Measurements from ENCODE around the gene NBPF3.
"Not testable (repeated sequence)": the region's sequence is repeated elsewhere in the genome, so short reads cannot be mapped to it uniquely, and the experiment has no call there.

The NBPF3 gene

GRCh38 chr1:21438646-21439312, 1.2 kb upstream of the NBPF3 start:
- DNase-seq = not testable (repeated sequence)

- DNase-seq = no peak
Observed at GRCh38 chr1:21439345-21439720, 604 bp upstream of the NBPF3 start.

- not testable (repeated sequence) for DNase-seq
Observed at GRCh38 chr1:21440630-21441125, 741 bp downstream of the NBPF3 start.

DNA sequence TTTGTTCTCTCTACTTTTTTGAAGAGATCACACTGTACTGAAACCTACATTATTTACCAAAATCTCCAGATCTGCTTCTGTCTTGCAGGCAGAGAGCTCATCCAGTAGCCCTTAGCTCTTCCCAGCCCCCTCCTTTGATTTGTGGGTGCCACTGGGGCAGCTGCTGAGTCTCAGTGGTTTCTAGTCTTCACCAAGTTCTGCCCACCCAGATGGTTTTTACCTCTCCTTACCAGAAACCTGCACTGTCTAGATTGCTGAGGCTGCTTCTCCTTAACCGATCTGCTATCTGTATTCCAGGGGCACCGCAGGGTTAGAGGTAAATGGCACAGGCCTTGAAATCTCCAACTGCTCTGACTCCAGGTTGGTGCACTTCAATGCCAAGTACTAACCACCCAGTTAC, 6.7 kb downstream of the NBPF3 start:
- not testable (repeated sequence) for DNase-seq

- DNase-seq = no peak
Observed at GRCh38 chr1:21447311-21447710, 7.4 kb downstream of the NBPF3 start.

GRCh38 chr1:21449906-21450305, 10.0 kb downstream of the NBPF3 start:
- no peak for DNase-seq

DNA sequence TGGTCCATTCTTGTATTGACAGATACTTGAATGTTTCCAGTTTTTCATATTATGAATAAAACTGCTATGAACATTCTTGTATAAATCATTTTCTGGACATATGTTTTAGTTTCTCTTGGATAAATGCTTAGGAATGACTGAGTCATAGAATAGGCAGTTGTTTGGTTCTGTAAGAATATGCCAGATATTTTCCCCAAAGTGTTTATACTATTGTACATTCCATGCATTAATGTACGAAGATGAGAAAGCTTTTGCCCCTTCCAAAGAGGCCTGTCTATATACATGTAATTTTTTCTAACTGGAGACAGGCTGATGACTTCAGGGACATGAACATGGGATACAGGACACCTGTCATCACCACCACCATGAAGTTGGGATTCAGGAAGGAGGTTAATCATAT, 11.3 kb downstream of the NBPF3 start:
- no peak for DNase-seq

GRCh38 chr1:21451981-21452411, 12.1 kb downstream of the NBPF3 start:
- DNase-seq = no peak

- DNase-seq = peak in 1 of 2 donors; percentile 76
Observed at GRCh38 chr1:21453964-21454614, 14.2 kb downstream of the NBPF3 start.

- DNase-seq = not testable (repeated sequence)
Observed at GRCh38 chr1:21454904-21455303, 15.0 kb downstream of the NBPF3 start.

DNA sequence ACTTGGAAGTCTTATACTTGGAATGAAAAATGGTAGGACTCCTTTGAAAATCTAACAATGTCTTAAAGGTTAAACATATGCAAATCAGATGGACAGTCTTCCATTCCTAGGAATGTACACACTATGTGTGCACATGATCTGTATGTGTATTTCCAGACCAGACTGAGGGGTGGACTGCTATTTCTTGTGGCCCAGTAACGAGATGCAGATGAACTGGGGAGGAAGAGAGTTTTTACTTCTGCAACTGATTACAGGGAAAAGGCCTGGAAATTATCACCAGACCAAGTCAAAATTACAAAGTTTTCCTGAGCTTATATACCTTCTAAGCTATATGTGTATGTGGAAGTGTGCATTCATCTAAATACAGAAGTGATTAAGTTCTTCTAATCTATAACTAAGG, 17.7 kb downstream of the NBPF3 start:
- DNase-seq = no peak

DNA sequence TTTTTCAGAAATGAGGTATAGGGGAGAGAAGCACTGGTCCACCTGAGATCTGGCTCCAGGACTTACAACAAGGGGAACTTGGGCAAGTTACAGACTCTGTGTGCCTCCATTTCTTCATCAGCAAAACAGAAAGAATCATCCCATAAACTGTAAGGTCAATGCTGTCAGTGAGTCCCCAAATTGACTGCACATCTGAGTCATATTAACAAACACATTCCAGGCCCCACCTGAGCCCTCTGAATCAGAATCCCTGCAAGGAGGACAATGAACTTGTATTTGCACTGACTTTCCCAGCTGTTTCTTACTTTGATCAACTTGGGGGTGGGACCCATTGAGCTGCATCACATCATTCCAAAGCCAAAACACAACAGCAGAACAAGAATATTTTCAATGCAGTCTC, 25.2 kb downstream of the NBPF3 start:
- DNase-seq = not testable (repeated sequence)

DNA sequence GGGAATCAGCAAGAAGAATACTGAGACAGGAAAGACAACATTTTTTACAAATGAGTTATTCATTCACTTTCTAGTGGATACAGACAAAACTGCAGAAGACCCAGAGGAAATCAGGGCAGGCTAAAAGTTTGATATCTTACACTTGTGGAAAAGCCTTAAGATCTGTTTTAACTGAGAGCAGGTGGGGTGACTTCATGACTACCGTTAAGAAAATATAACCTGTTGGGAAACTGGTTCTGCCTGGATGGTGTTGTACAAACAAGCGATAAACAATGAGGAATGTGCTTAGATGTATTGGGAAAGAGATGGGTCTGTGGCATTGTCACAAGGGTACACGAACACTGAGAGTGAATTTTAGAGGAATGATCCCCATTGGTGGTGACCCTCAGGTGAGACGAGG, 28.0 kb downstream of the NBPF3 start:
- DNase-seq = not testable (repeated sequence)

DNA sequence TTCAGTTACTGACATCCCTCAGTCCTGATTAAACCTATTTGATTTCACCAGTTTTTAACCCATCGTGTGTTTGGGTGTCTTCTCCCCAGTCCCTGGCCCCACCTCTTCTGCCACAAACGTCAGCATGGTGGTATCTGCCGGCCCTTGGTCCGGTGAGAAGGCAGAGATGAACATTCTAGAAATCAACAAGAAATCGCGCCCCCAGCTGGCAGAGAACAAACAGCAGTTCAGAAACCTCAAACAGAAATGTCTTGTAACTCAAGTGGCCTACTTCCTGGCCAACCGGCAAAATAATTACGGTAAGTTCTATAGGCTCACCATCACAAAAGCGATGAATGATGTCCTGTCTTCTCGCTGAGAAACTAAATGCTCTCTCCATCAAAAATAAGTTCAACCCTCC, 28.7 kb downstream of the NBPF3 start:
- peak in 1 of 2 donors; percentile 12 for DNase-seq

GRCh38 chr1:21469581-21469980, 29.6 kb downstream of the NBPF3 start:
- no peak for DNase-seq

DNA sequence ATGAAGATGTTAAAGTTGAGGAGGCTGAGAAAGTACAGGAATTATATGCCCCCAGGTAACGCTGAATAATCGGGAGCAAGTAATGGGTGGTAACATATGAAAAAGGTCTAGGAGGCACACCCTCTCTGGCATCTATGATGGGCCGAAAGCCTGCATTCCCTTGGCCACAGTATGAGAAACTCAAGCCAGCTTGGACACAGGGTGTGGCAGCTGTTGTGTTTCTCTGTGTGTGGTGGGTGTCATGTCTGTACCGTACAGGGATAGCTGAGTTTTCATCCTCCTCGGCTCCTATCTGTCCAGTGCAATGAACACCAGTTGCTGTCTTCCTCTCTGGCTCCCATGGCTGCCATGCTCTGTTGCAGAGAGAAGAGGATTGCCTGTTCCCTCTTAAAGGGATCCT, 32.9 kb downstream of the NBPF3 start:
- no peak for DNase-seq

- DNase-seq = no peak
Observed at GRCh38 chr1:21478356-21478755, 38.4 kb downstream of the NBPF3 start.

DNA sequence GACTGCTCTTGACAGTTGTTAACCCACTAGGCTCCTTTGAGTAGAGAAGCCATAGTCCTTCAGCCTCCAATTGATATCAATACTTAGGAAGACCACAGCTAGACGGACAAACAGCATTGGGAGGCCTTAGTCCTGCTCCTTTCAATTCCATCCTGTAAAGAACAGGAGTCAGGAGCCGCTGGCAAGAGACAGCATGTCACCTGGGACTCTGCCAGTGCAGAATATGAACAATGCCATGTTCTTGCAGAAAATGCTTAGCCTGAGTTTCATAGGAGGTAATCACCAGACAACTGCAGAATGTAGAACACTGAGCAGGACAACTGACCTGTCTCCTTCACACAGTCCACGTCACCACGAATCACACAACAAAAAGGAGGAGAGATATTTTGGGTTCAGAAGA, 43.9 kb downstream of the NBPF3 start:
- DNase-seq = not testable (repeated sequence)

GRCh38 chr1:21489146-21489545, 49.2 kb downstream of the NBPF3 start:
- DNase-seq = no peak

- DNase-seq = no peak
Observed at GRCh38 chr1:21490774-21491487, 51.0 kb downstream of the NBPF3 start.

DNA sequence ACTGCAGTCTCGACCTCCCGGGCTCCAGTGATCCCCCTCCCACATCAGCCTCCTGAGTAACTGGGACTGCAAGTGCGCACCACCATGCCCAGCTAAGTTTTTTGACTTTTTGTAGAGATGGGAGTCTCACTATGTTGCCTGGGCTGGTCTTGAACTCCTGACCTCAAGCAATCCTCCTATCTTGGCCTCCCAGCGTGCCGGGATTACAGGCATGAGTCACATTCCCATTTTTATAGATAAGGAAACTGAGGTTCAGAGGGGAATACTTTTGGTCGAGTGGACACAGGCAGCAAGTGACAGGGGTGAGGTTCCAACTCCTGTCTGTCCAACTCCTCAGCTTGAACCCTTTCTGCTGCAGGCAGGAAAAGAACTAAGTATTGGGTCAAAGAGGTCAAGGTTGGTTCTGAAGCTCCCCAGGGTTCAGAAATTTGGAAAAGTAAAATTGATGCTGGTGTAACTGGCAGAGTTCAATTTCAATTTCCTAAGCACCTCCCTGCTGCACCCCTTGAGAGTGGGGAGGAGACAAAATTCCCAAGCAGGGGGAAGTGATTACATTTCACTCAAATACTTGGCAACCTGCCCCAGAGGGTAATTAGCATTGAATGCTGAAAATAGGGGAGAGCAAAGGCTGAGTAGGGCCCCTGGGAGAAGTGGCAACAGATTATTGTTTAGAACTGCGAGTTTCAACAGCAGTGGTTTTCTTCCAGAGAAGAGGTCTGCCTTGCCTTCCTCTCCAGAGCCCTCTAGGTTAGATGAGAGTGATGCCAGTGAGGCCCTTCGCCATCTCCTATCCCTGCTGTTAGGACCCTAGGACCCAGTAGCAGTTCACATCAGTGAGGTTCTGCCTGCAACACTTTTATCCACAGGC, 51.8 kb downstream of the NBPF3 start:
- no peak for DNase-seq

GRCh38 chr1:21492356-21492625, 52.4 kb downstream of the NBPF3 start:
- DNase-seq = no peak

GRCh38 chr1:21494196-21494595, 54.3 kb downstream of the NBPF3 start:
- no peak for DNase-seq
